Hepatocyte (in vitro differentiated cells): ENCODE measurements around the gene FBXO41. TPM values are rescaled to one million over a fixed set of nuclear protein-coding genes. Genes with fewer than 3 reads are reported as not detected.
A peak's percentile ranks its signal among the peaks of the same experiment; 100 is the strongest.

Experiments used
- DNase-seq: peaks from one replicate; pipeline ENCODE4 v3.0.0-alpha.2; 2016; ENCODE audit warnings: low spot score
- H2AFZ ChIP-seq: fragments of 200-600 bp; sonication (generic); 2 replicates; pipeline ENCODE4 v1.6.0; 2016; ENCODE audit warnings: antibody characterized with exemption, mild to moderate bottlenecking
- H3K27ac ChIP-seq: fragments of 200-600 bp; sonication (generic); 2 replicates; pipeline ENCODE4 v1.5.1; 2016; ENCODE audit warnings: mild to moderate bottlenecking
- H3K27me3 ChIP-seq: fragments of 200-600 bp; sonication (generic); 2 replicates; pipeline ENCODE4 v1.6.1; 2016
- H3K36me3 ChIP-seq: fragments of 200-600 bp; sonication (generic); replicated peaks from 2 replicates; pipeline ENCODE4 v1.5.1; 2016; ENCODE audit warnings: low read depth; ENCODE audit not compliant: insufficient read depth
- H3K4me1 ChIP-seq: fragments of 200-600 bp; sonication (generic); 2 replicates; pipeline ENCODE4 v1.5.1; 2016; ENCODE audit warnings: mild to moderate bottlenecking, moderate library complexity; ENCODE audit not compliant: insufficient read depth
- H3K4me2 ChIP-seq: fragments of 200-600 bp; sonication (generic); 2 replicates; pipeline ENCODE4 v1.6.0; 2016
- H3K4me3 ChIP-seq: fragments of 200-600 bp; sonication (generic); 2 replicates; pipeline ENCODE4 v1.5.1; 2016; ENCODE audit warnings: mild to moderate bottlenecking
- H3K79me2 ChIP-seq: fragments of 200-600 bp; sonication (generic); 2 replicates; pipeline ENCODE4 v1.6.0; 2017; ENCODE audit warnings: mild to moderate bottlenecking
- H3K9me2 ChIP-seq: fragments of 200-600 bp; sonication (generic); replicated peaks from 2 replicates; pipeline ENCODE4 v1.6.0; 2017; ENCODE audit warnings: mild to moderate bottlenecking; ENCODE audit not compliant: insufficient read depth
- H3K9me3 ChIP-seq: fragments of 200-600 bp; sonication (generic); 2 replicates; pipeline ENCODE4 v1.5.1; 2016; ENCODE audit warnings: low read depth, mild to moderate bottlenecking
- H4K20me1 ChIP-seq: fragments of 200-600 bp; sonication (generic); 2 replicates; pipeline ENCODE4 v1.6.0; 2016; ENCODE audit warnings: mild to moderate bottlenecking; ENCODE audit not compliant: insufficient read depth, poor library complexity, severe bottlenecking
- CTCF ChIP-seq: fragments of 200-600 bp; sonication (generic); IDR thresholded peaks from 2 replicates; pipeline ENCODE4 v1.5.1; 2016; ENCODE audit warnings: antibody characterized with exemption, mild to moderate bottlenecking; ENCODE audit not compliant: poor library complexity
- EZH2 ChIP-seq: fragments of 200-600 bp; sonication (generic); IDR thresholded peaks from 2 replicates; pipeline ENCODE4 v1.6.1; 2016; ENCODE audit warnings: antibody characterized with exemption, mild to moderate bottlenecking, borderline replicate concordance
- EZH2phosphoT487 ChIP-seq: fragments of 200-600 bp; sonication (generic); IDR thresholded peaks from one replicate; pipeline ENCODE4 v1.6.1; 2018; ENCODE audit warnings: antibody characterized with exemption, mild to moderate bottlenecking, low read depth, moderate library complexity; ENCODE audit not compliant: unreplicated experiment, severe bottlenecking
- WGBS: methylation state at CpG from one replicate; pipeline ENCODE4 v1.1.6; 2016; ENCODE audit warnings: low lambda C conversion rate; ENCODE audit errors: missing lambda C conversion rate; 5-methylcytosine and 5-hydroxymethylcytosine counted together
- polyA plus RNA-seq: library from polyadenylated mRNA; unstranded; fragments of >200 nt; fragmentation: Nextera tagmentation; extraction: Ambion mirVana; gene quantifications from 2 replicates; pipeline ENCODE4 v1.2.1, GENCODE V29; 2016
- total RNA-seq: library from RNA; depleted of rRNA; stranded (reverse); fragments of >200 nt; gene quantifications from 2 replicates; pipeline ENCODE4 v1.2.3, GENCODE V29; 2014

Gene FBXO41
- total and polyA plus RNA-seq, 2 experiments from 2014 or later, result 1.2 to 2.1 TPM

- Histone ChIP-seq H4K20me1 (no peaks in the 10 kb centered on the region), H3K36me3 (no peaks in the 10 kb centered on the region), H2AFZ (no peak overlapping the region), H3K4me2 (peak overlapping the region; percentile 92), H3K27ac (no peak overlapping the region), H3K9me2 (no peaks in the 10 kb centered on the region), H3K9me3 (no peaks in the 10 kb centered on the region), H3K79me2 (no peaks in the 10 kb centered on the region), H3K27me3 (peaks cover 98% of the 10 kb centered on the region), H3K4me1 (no peaks in the 10 kb centered on the region), H3K4me3 (no peak overlapping the region)
- no peak for TF ChIP-seq CTCF
- TF ChIP-seq EZH2phosphoT487, result peak; percentile 29
- 10% methylated on average over 38 of the region's 38 CpGs for WGBS
- no peak for DNase-seq
These were observed 8.1 kb upstream of the FBXO41 start for GRCh38 chr2:73292316-73292905.

- H3K79me2 ChIP-seq, result no peaks in the 10 kb centered on the region
- no peak overlapping the region for H3K27ac ChIP-seq
- H3K4me2 ChIP-seq, result peak overlapping the region; percentile 84
- H2AFZ ChIP-seq, result peak overlapping the region; percentile 26
- TF ChIP-seq EZH2 (peak; percentile 95), EZH2phosphoT487 (peak; percentile 46), CTCF (no peak)
- H3K36me3 ChIP-seq, result no peaks in the 10 kb centered on the region
- H3K9me2 ChIP-seq, result no peaks in the 10 kb centered on the region
- WGBS, result 2% methylated on average over 64 of the region's 82 CpGs
- DNase-seq, result no peak
- no peaks in the 10 kb centered on the region for H3K9me3 ChIP-seq
- peaks cover 95% of the 10 kb centered on the region for H3K27me3 ChIP-seq
- no peak overlapping the region for H3K4me3 ChIP-seq
- H4K20me1 ChIP-seq, result no peaks in the 10 kb centered on the region
- H3K4me1 ChIP-seq, result no peaks in the 10 kb centered on the region
These were observed 7.4 kb upstream of the FBXO41 start for GRCh38 chr2:73291461-73292315.

GRCh38 chr2:73291093-73291460 is 6.8 kb upstream of the FBXO41 start:
- no peak overlapping the region for H3K27ac ChIP-seq
- no peaks in the 10 kb centered on the region for H3K36me3 ChIP-seq
- H3K9me3 ChIP-seq, result no peaks in the 10 kb centered on the region
- H3K4me1 ChIP-seq, result no peaks in the 10 kb centered on the region
- H4K20me1 ChIP-seq, result no peaks in the 10 kb centered on the region
- peak; percentile 82 for DNase-seq
- H3K79me2 ChIP-seq, result no peaks in the 10 kb centered on the region
- TF ChIP-seq EZH2, result no peak
- no peak for TF ChIP-seq EZH2phosphoT487
- no peak for TF ChIP-seq CTCF
- peak overlapping the region; percentile 26 for H2AFZ ChIP-seq
- 7% methylated on average over 34 of the region's 34 CpGs for WGBS
- H3K27me3 ChIP-seq, result peaks cover 95% of the 10 kb centered on the region
- no peaks in the 10 kb centered on the region for H3K9me2 ChIP-seq
- H3K4me3 ChIP-seq, result no peak overlapping the region
- H3K4me2 ChIP-seq, result peak overlapping the region; percentile 84
